Mesothelial cell of epicardium (in vitro differentiated cells): ENCODE results near the gene ZSCAN16. TPM values are rescaled to one million over a fixed set of nuclear protein-coding genes. Genes with fewer than 3 reads are reported as not detected.

Source experiments
- DNase-seq, 2 experiments: peaks; one replicate each; pipeline ENCODE4 v3.0.0; 2021; ENCODE audit warnings: low spot score in 2 of 2; ENCODE audit not compliant: unreplicated experiment in 2 of 2
- H3K27ac Mint-ChIP-seq: 2 replicates; pipeline ENCODE4 v1.8.0; 2021; ENCODE audit warnings: mixed read lengths
- H3K27me3 Mint-ChIP-seq: 2 replicates; pipeline ENCODE4 v1.8.0; 2021; ENCODE audit warnings: low read depth, mixed read lengths
- H3K36me3 Mint-ChIP-seq: 2 replicates; pipeline ENCODE4 v1.8.0; 2021; ENCODE audit warnings: mixed read lengths
- H3K4me1 Mint-ChIP-seq: 2 replicates; pipeline ENCODE4 v1.8.0; 2021; ENCODE audit warnings: mixed read lengths
- H3K4me3 Mint-ChIP-seq: 2 replicates; pipeline ENCODE4 v1.8.0; 2021; ENCODE audit warnings: mild to moderate bottlenecking, moderate library complexity, mixed read lengths
- H3K9me3 Mint-ChIP-seq: 2 replicates; pipeline ENCODE4 v1.8.0; 2021; ENCODE audit warnings: mixed read lengths
- total RNA-seq: library from RNA; stranded (reverse); gene quantifications from 3 replicates; pipeline ENCODE4 v1.2.1, GENCODE V29; 2021
- TF ChIP-seq, protein P1 (sequence below): fragments of 200-600 bp; sonication (generic); IDR thresholded peaks from one replicate; pipeline ENCODE4 v1.5.0; 2021; ENCODE audit warnings: antibody characterized with exemption; ENCODE audit not compliant: unreplicated experiment

Gene ZSCAN16
- total RNA-seq, 1 donor from 2014 or later = 11.3 TPM

DNA sequence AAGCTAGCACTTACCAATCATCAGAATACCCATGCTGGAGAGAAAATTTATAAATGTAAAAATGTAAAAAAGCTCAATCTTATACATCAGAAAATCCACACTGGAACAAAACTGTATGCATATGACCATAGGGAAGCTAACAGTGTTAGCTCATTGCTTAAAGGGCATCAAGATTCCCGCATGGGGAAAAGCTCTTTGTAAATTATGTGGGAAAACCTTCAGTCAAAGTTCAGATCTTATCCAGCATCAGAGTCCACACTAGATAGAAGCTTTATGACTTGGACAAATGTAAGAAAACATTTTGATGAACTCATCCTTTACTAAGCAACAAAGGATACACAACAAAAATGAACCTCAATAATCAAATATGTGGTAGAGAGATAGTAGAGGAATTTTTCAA, 52.0 kb downstream of the ZSCAN16 start:
- peaks cover 34% of the 10 kb centered on the region for H3K27me3 Mint-ChIP-seq
- DNase-seq = no peak
- no peak overlapping the region for H3K27ac Mint-ChIP-seq
- H3K36me3 Mint-ChIP-seq = peaks cover 7% of the 10 kb centered on the region
- TF ChIP-seq, protein P1, sequence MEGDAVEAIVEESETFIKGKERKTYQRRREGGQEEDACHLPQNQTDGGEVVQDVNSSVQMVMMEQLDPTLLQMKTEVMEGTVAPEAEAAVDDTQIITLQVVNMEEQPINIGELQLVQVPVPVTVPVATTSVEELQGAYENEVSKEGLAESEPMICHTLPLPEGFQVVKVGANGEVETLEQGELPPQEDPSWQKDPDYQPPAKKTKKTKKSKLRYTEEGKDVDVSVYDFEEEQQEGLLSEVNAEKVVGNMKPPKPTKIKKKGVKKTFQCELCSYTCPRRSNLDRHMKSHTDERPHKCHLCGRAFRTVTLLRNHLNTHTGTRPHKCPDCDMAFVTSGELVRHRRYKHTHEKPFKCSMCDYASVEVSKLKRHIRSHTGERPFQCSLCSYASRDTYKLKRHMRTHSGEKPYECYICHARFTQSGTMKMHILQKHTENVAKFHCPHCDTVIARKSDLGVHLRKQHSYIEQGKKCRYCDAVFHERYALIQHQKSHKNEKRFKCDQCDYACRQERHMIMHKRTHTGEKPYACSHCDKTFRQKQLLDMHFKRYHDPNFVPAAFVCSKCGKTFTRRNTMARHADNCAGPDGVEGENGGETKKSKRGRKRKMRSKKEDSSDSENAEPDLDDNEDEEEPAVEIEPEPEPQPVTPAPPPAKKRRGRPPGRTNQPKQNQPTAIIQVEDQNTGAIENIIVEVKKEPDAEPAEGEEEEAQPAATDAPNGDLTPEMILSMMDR = no peak
- no peaks in the 10 kb centered on the region for H3K4me1 Mint-ChIP-seq
- H3K9me3 Mint-ChIP-seq = peaks cover 20% of the 10 kb centered on the region
- no peak overlapping the region for H3K4me3 Mint-ChIP-seq

Other genes starting within 250 kb of the ZSCAN16 start
- gene OR2B2, start 212.2 kb upstream of the ZSCAN16 start, total RNA-seq = not detected in 3 replicates
- not detected in 3 replicates for gene OR2B6, start 167.4 kb upstream of the ZSCAN16 start, total RNA-seq
- gene ZNF165, start 44.0 kb upstream of the ZSCAN16 start, total RNA-seq = 3.7 to 4.6 TPM (median 4.0 TPM) in 3 replicates
- 51.7 to 53.1 TPM (median 52.8 TPM) in 3 replicates for gene ZKSCAN8, start 17.3 kb downstream of the ZSCAN16 start, total RNA-seq
- 25.5 to 29.6 TPM (median 27.9 TPM) in 3 replicates for gene ZSCAN9, start 100.7 kb downstream of the ZSCAN16 start, total RNA-seq
- 5.8 to 6.8 TPM (median 6.8 TPM) in 3 replicates for gene ZKSCAN4, start 127.7 kb downstream of the ZSCAN16 start, total RNA-seq
- gene NKAPL, start 134.7 kb downstream of the ZSCAN16 start, total RNA-seq = not detected in 3 replicates
- 26.6 to 29.2 TPM (median 26.9 TPM) in 3 replicates for gene ZSCAN26, start 142.5 kb downstream of the ZSCAN16 start, total RNA-seq
- 8.9 to 9.4 TPM (median 9.2 TPM) in 3 replicates for gene PGBD1, start 157.0 kb downstream of the ZSCAN16 start, total RNA-seq
- gene ZSCAN31, start 211.5 kb downstream of the ZSCAN16 start, total RNA-seq = 5.8 to 8.8 TPM (median 6.0 TPM) in 3 replicates
- gene ZKSCAN3, start 225.3 kb downstream of the ZSCAN16 start, total RNA-seq = 11.2 to 12.9 TPM (median 12.1 TPM) in 3 replicates